ENCODE results near the gene ITCH. TPM values are rescaled to one million over a fixed set of nuclear protein-coding genes. Genes with fewer than 3 reads are reported as not detected.
"Not testable (repeated sequence)": the region's sequence is repeated elsewhere in the genome, so short reads cannot be mapped to it uniquely, and the experiment has no call there.

The ITCH gene
- total RNA-seq, 1 donor: 17.0 TPM

GRCh38 chr20:34343458-34344211 is 19.4 kb upstream of the ITCH start:
- no peak for DNase-seq (ENCODE audit: low read depth in 2 of 3, low spot score in 2 of 3)

GRCh38 chr20:34344238-34344637 is 18.8 kb upstream of the ITCH start:
- DNase-seq (ENCODE audit: low read depth in 2 of 3, low spot score in 2 of 3): no peak

- DNase-seq (ENCODE audit: low read depth in 2 of 3, low spot score in 2 of 3): no peak
Measured at GRCh38 chr20:34345402-34345736, 17.7 kb upstream of the ITCH start.

GRCh38 chr20:34345839-34346532 is 17.1 kb upstream of the ITCH start:
- DNase-seq (ENCODE audit: low read depth in 2 of 3, low spot score in 2 of 3): not testable (repeated sequence)

GRCh38 chr20:34346533-34346865 is 16.6 kb upstream of the ITCH start:
- not testable (repeated sequence) for DNase-seq (ENCODE audit: low read depth in 2 of 3, low spot score in 2 of 3)

GRCh38 chr20:34347571-34347970 is 15.5 kb upstream of the ITCH start:
- DNase-seq (ENCODE audit: low read depth in 2 of 3, low spot score in 2 of 3): no peak

GRCh38 chr20:34350095-34350494 is 13.0 kb upstream of the ITCH start:
- peak in 1 of 3 donors; percentile 50 for DNase-seq (ENCODE audit: low read depth in 2 of 3, low spot score in 2 of 3)

GRCh38 chr20:34353467-34353866 is 9.6 kb upstream of the ITCH start:
- DNase-seq (ENCODE audit: low read depth in 2 of 3, low spot score in 2 of 3): not testable (repeated sequence)

GRCh38 chr20:34355427-34355826 is 7.6 kb upstream of the ITCH start:
- DNase-seq (ENCODE audit: low read depth in 2 of 3, low spot score in 2 of 3): peak in 1 of 3 donors; percentile 6

- DNase-seq (ENCODE audit: low read depth in 2 of 3, low spot score in 2 of 3): not testable (repeated sequence)
Measured at GRCh38 chr20:34359729-34360128, 3.3 kb upstream of the ITCH start.

GRCh38 chr20:34362502-34363061 is 491 bp upstream of the ITCH start:
- no peak for DNase-seq (ENCODE audit: low read depth in 2 of 3, low spot score in 2 of 3)

- peak; percentile 11 to 68 (median 27) for DNase-seq (ENCODE audit: low read depth in 2 of 3, low spot score in 2 of 3)
Measured at GRCh38 chr20:34363465-34364222, 571 bp downstream of the ITCH start.

- DNase-seq (ENCODE audit: low read depth in 2 of 3, low spot score in 2 of 3): no peak
Measured at GRCh38 chr20:34364223-34364506, 1.1 kb downstream of the ITCH start.

- peak in 2 of 3 donors; percentile 8 to 45 for DNase-seq (ENCODE audit: low read depth in 2 of 3, low spot score in 2 of 3)
Measured at GRCh38 chr20:34365765-34366213, 2.7 kb downstream of the ITCH start.

- DNase-seq (ENCODE audit: low read depth in 2 of 3, low spot score in 2 of 3): no peak
Measured at GRCh38 chr20:34367155-34367554, 4.1 kb downstream of the ITCH start.

- DNase-seq (ENCODE audit: low read depth in 2 of 3, low spot score in 2 of 3): not testable (repeated sequence)
Measured at GRCh38 chr20:34367911-34368310, 4.8 kb downstream of the ITCH start.

GRCh38 chr20:34368547-34368946 is 5.5 kb downstream of the ITCH start:
- no peak for DNase-seq (ENCODE audit: low read depth in 2 of 3, low spot score in 2 of 3)

- no peak for DNase-seq (ENCODE audit: low read depth in 2 of 3, low spot score in 2 of 3)
Measured at GRCh38 chr20:34369265-34369664, 6.2 kb downstream of the ITCH start.

- DNase-seq (ENCODE audit: low read depth in 2 of 3, low spot score in 2 of 3): no peak
Measured at GRCh38 chr20:34370062-34370461, 7.0 kb downstream of the ITCH start.

GRCh38 chr20:34373445-34373844 is 10.4 kb downstream of the ITCH start:
- DNase-seq (ENCODE audit: low read depth in 2 of 3, low spot score in 2 of 3): no peak

- DNase-seq (ENCODE audit: low read depth in 2 of 3, low spot score in 2 of 3): no peak
Measured at GRCh38 chr20:34374209-34374760, 11.2 kb downstream of the ITCH start.
